Calu3 (cell line): ENCODE data around the gene TARS2. TPM values are rescaled to one million over a fixed set of nuclear protein-coding genes. Genes with fewer than 3 reads are reported as not detected.
A peak's percentile ranks its signal among the peaks of the same experiment; 100 is the strongest.

ENCODE experiments used
- BruUV-seq: library from RNA; stranded (reverse); fragments of 400-500 nt; replicated peaks from 2 replicates; lab custom pipeline; 2021; lab: Mats Ljungman, UMichigan
- CTCF ChIA-PET: fragments of 300-600 bp; sonication (Branson Sonifier 250); formaldehyde crosslinking; loops from one replicate; lab custom pipeline; 2022; ENCODE audit warnings: antibody characterized with exemption; lab: Charles Lee
- DNase-seq: peaks from one replicate; pipeline ENCODE4 v3.0.0; 2022
- H3K27ac Mint-ChIP-seq: one replicate; pipeline ENCODE4 v1.8.0; 2022; ENCODE audit warnings: mixed read lengths; ENCODE audit not compliant: unreplicated experiment
- H3K27me3 Mint-ChIP-seq: one replicate; pipeline ENCODE4 v1.8.0; 2022; ENCODE audit warnings: mixed read lengths; ENCODE audit not compliant: unreplicated experiment
- H3K36me3 Mint-ChIP-seq: one replicate; pipeline ENCODE4 v1.8.0; 2022; ENCODE audit warnings: mild to moderate bottlenecking, moderate library complexity, mixed read lengths; ENCODE audit not compliant: insufficient read depth, unreplicated experiment
- H3K4me1 Mint-ChIP-seq: one replicate; pipeline ENCODE4 v1.8.0; 2022; ENCODE audit warnings: mild to moderate bottlenecking, low read depth, mixed read lengths; ENCODE audit not compliant: unreplicated experiment
- H3K4me3 Mint-ChIP-seq: one replicate; pipeline ENCODE4 v1.8.0; 2022; ENCODE audit warnings: mild to moderate bottlenecking, low read depth, moderate library complexity, mixed read lengths; ENCODE audit not compliant: unreplicated experiment
- H3K9me3 Mint-ChIP-seq: one replicate; pipeline ENCODE4 v1.8.0; 2022; ENCODE audit warnings: low read depth, mixed read lengths; ENCODE audit not compliant: unreplicated experiment
- CTCF ChIP-seq: fragments of 200-600 bp; IDR thresholded peaks from one replicate; pipeline ENCODE4 v1.8.0; 2022; ENCODE audit warnings: antibody characterized with exemption; ENCODE audit not compliant: unreplicated experiment
- intact Hi-C: fragments of 100-400 bp; cut with micrococcal nuclease; formaldehyde crosslinking; loops from one replicate; pipeline ENCODE4 v1.10.0; 2022; ENCODE audit not compliant: unreplicated experiment
- total RNA-seq: library from RNA; stranded (reverse); gene quantifications from 2 replicates; pipeline ENCODE4 v1.2.3, GENCODE V29; 2022

TARS2 gene
- total RNA-seq, 1 experiment from 2014 or later, result 42.2 TPM

- Mint-ChIP-seq H3K9me3 (no peaks in the 10 kb centered on the region), H3K27me3 (no peaks in the 10 kb centered on the region), H3K27ac (no peak overlapping the region), H3K36me3 (peaks cover 16% of the 10 kb centered on the region), H3K4me3 (no peak overlapping the region), H3K4me1 (peaks cover 16% of the 10 kb centered on the region)
- CTCF ChIA-PET, result no interaction called here
- no peak for DNase-seq
- no peak for TF ChIP-seq CTCF
- no TSS peak for BruUV-seq
- intact Hi-C loops, result no loop called here
Measured at GRCh38 chr1:150484431-150484830, 2.8 kb upstream of the TARS2 start.

- DNase-seq, result peak; percentile 26
- CTCF ChIA-PET, result no interaction called here
- Mint-ChIP-seq H3K36me3 (peaks cover 16% of the 10 kb centered on the region), H3K4me1 (peaks cover 12% of the 10 kb centered on the region), H3K27ac (no peak overlapping the region), H3K4me3 (no peak overlapping the region), H3K27me3 (no peaks in the 10 kb centered on the region), H3K9me3 (no peaks in the 10 kb centered on the region)
- intact Hi-C loops, result loop anchor here (1.0 to 5.0 kb wide), 2 partner anchors 62 to 75 kb away; partner anchors contain the start of gene ADAMTSL4
- BruUV-seq, result no TSS peak
- TF ChIP-seq CTCF, result no peak
Measured at GRCh38 chr1:150484861-150485260, 2.4 kb upstream of the TARS2 start.

- TSS peak; percentile 72 for BruUV-seq
- TF ChIP-seq CTCF, result no peak
- H3K27me3 Mint-ChIP-seq, result no peaks in the 10 kb centered on the region
- peak overlapping the region; percentile 87 for H3K27ac Mint-ChIP-seq
- no peak for DNase-seq
- H3K4me1 Mint-ChIP-seq, result peaks cover 10% of the 10 kb centered on the region
- no peaks in the 10 kb centered on the region for H3K9me3 Mint-ChIP-seq
- H3K36me3 Mint-ChIP-seq, result peaks cover 34% of the 10 kb centered on the region
- CTCF ChIA-PET, result interaction anchor here (0.5 to 1.1 kb wide), 4 partner anchors 30 to 124 kb away, joined by 3 to 5 read pairs (median 3); no protein-coding TSS in a partner anchor
- H3K4me3 Mint-ChIP-seq, result peak overlapping the region; percentile 88
- intact Hi-C loops, result loop anchor here (1.0 to 5.0 kb wide), 3 partner anchors 45 to 225 kb away; partner anchors contain the start of gene ADAMTSL4
Measured at GRCh38 chr1:150487763-150488115, 520 bp downstream of the TARS2 start.

- no peak overlapping the region for H3K27ac Mint-ChIP-seq
- TF ChIP-seq CTCF, result no peak
- H3K36me3 Mint-ChIP-seq, result peaks cover 53% of the 10 kb centered on the region
- CTCF ChIA-PET, result interaction anchor here (0.7 to 1.0 kb wide), 2 partner anchors 22 to 51 kb away, joined by 3 to 6 read pairs; partner anchors contain the start of gene FALEC
- DNase-seq, result no peak
- intact Hi-C loops, result no loop called here
- H3K4me1 Mint-ChIP-seq, result no peaks in the 10 kb centered on the region
- H3K9me3 Mint-ChIP-seq, result no peaks in the 10 kb centered on the region
- no peaks in the 10 kb centered on the region for H3K27me3 Mint-ChIP-seq
- no TSS peak for BruUV-seq
- H3K4me3 Mint-ChIP-seq, result no peak overlapping the region
Measured at GRCh38 chr1:150493175-150493574, 6.0 kb downstream of the TARS2 start.
